Transverse colon (tissue), 4 donors: Measurements from ENCODE around the gene FANCE. TPM values are rescaled to one million over a fixed set of nuclear protein-coding genes. Genes with fewer than 3 reads are reported as not detected.
"Not testable (repeated sequence)": the region's sequence is repeated elsewhere in the genome, so short reads cannot be mapped to it uniquely, and the experiment has no call there.

Source experiments
- DNase-seq: peaks from one replicate; pipeline ENCODE4 v3.0.0-alpha.2; 2019
- H3K27ac ChIP-seq, 4 donors: fragments of 200-600 bp; sonication (generic); 2 replicates each; pipeline ENCODE4 v1.5.1; 2016 to 2018; ENCODE audit warnings: inconsistent platforms in 4 of 4
- H3K27me3 ChIP-seq: fragments of 200-600 bp; sonication (generic); 2 replicates; pipeline ENCODE4 v1.5.1; 2017; ENCODE audit warnings: inconsistent platforms
- H3K36me3 ChIP-seq, 4 donors: fragments of 200-600 bp; sonication (generic); 2 replicates each; pipeline ENCODE4 v1.5.1; 2017 to 2019; ENCODE audit warnings: inconsistent platforms in 4 of 4
- H3K4me1 ChIP-seq, 4 donors: fragments of 200-600 bp; sonication (generic); 2 replicates each; pipeline ENCODE4 v1.5.1; 2017 to 2020; ENCODE audit warnings: inconsistent platforms in 4 of 4
- H3K4me3 ChIP-seq, 4 donors: fragments of 200-600 bp; sonication (generic); 1 replicate in 1 of 4; 2 replicates in 3 of 4; pipeline versions ENCODE4 v1.5.1 to v1.6.1; 2017 to 2019; ENCODE audit warnings: inconsistent platforms in 4 of 4
- H3K9me3 ChIP-seq, 2 donors: fragments of 200-600 bp; sonication (generic); 2 replicates each; pipeline ENCODE4 v1.5.1; 2017 to 2019; ENCODE audit warnings: inconsistent platforms in 2 of 2
- EP300 ChIP-seq: sonication (generic); formaldehyde crosslinking; IDR thresholded peaks from one replicate; pipeline ENCODE4 v1.6.1; 2017; ENCODE audit warnings: antibody characterized with exemption, low read depth
- POLR2A ChIP-seq: fragments of 450-650 bp; IDR thresholded peaks from one replicate; pipeline ENCODE4 v1.6.1; 2016; ENCODE audit warnings: antibody characterized with exemption, mild to moderate bottlenecking, moderate library complexity
- POLR2AphosphoS5 ChIP-seq, 3 donors: sonication (generic); formaldehyde crosslinking; IDR thresholded peaks; one replicate each; pipeline ENCODE4 v1.6.1; 2016; ENCODE audit warnings: antibody characterized with exemption in 3 of 3
- WGBS, 2 donors: methylation state at CpG; one replicate each; pipeline ENCODE4 v1.1.5; 2018; ENCODE audit warnings: low coverage in 1 of 2; 5-methylcytosine and 5-hydroxymethylcytosine counted together
- in situ Hi-C, 4 donors: fragments of 200-750 bp; cut with MboI; loops; one replicate each; pipeline versions ENCODE4 v1.15.0 to v1.15.1; 2017; ENCODE audit warnings: low sequenced_read_pairs in 3 of 4, low pct_ligation_motif_present in 1 of 4, low pct_unique_long_range_greater_than_20kb in 1 of 4
- intact Hi-C: fragments of 100-400 bp; cut with DNase I; formaldehyde crosslinking; loops from one replicate; pipeline ENCODE4 v1.15.1; 2023; ENCODE audit warnings: low total_unique reads
- total RNA-seq, 4 donors: library from RNA; depleted of rRNA; stranded (reverse); fragments of >200 nt; gene quantifications; one replicate each; pipeline ENCODE4 v1.1.0, GENCODE V29; 2016
- TF ChIP-seq, protein P1 (sequence below), 5 experiments: fragments of 200-600 bp in 3 of 5; fragments of 450-650 bp in 2 of 5; sonication (generic) in 3 of 5; IDR thresholded peaks; 1 replicate in 2 of 5; 2 replicates in 3 of 5; pipeline ENCODE4 v1.5.1; 2016 to 2017; ENCODE audit warnings: antibody characterized with exemption in 5 of 5, inconsistent platforms in 3 of 5, mild to moderate bottlenecking in 2 of 5, moderate library complexity in 1 of 5

FANCE gene
- total RNA-seq, 4 donors from 2014 or later = 0.75 to 30.8 (median 3.8) TPM

DNA sequence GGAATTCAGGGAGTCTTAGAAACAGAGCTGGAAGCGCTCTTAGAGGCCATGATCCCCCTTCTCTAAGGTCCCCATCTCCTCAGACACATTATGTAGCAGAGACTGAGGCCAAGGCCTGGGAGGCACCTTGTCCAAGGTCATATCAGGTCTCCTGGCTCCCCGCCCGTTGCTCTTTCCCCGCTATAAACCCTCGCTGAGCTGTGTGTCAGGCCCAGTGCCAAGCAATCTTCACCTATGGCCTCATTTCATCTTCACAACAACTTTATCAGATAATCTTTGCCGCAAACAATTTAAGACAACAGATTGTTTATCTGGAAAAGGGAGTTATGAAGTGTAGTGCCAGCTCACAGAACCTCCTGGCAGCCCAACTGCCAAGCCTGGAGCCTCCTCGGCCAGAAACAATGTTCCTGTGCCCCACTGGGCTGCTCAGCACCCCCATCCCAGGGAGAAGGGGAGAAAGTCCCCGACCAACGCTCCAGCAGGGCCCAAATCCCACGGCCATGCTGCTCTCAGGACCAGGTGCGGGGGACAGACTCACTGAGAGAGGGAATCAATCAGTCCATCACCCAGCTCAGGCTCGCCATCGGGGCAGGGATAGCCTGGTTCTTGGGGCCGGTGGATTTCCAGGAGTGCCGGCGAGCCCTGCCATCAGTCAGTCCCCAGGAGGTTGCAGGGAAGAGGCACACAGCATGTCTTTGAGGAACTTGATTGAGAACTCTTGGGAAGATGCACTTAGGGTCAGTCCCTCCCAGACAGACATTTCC, 16.9 kb upstream of the FANCE start:
- intact Hi-C loops (no loop called here), in situ Hi-C loops (loop anchor here in 1 of 4 donors (25.0 kb wide), 1 partner anchor 123 kb away; no protein-coding TSS in a partner anchor)
- H3K4me1 ChIP-seq = peaks cover 8 to 47% (median 26%) of the 10 kb centered on the region in 4 donors
- TF ChIP-seq POLR2AphosphoS5 (IDR thresholded peaks at IDR 0.05) = peak in 1 of 3 donors; percentile 64
- no peak for TF ChIP-seq EP300
- 48 to 61% methylated on average over 4 to 16 of the region's 16 CpGs for WGBS, 2 donors
- H3K4me3 ChIP-seq = no peak overlapping the region
- H3K27ac ChIP-seq = peak overlapping the region in 3 of 4 donors; percentile 6 to 53 (median 21)
- no peaks in the 10 kb centered on the region for H3K36me3 ChIP-seq
- no peaks in the 10 kb centered on the region for H3K27me3 ChIP-seq
- DNase-seq = peak; percentile 90
- H3K9me3 ChIP-seq = no peaks in the 10 kb centered on the region

DNA sequence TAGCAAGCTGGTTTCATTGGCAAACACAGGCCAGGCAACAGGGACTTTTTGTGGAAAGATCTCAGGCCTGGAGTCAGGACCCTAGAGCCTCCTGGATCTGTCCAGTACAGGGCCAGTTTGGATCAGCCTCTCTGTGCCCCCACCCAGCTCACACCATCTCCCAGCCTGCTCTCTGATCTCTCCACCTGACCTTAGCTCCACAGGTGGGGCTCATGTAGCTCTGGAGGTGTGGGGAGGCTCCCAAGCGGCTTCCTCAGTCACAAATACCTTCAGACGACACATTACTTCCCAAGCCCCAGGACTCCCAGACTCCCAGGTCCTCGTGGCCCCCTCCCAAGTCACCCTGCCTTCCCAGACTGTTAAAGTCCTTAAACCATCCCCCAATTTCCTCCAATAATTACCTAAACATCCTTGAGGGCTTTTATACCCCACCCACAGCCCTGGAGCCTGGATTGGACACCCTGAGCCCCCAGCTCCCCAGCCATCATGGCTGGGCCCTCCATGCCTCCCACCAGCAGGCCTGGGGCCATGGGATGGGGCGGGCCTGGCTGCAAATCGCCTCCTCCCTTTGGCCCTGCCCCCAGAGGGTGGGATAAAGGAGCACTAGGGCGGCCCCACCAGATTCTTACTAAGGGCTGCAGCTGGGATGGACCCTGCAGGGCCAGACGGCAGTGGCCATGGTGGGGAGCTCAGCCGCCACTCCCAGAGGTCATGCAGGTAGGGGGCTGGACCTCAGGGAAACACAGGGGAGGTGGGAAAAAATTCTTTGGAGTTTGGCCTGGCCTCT, 15.9 kb upstream of the FANCE start:
- intact Hi-C loops (no loop called here), in situ Hi-C loops (loop anchor here in 1 of 4 donors (25.0 kb wide), 1 partner anchor 124 kb away; no protein-coding TSS in a partner anchor)
- H3K9me3 ChIP-seq = no peaks in the 10 kb centered on the region
- no peak for DNase-seq
- H3K27ac ChIP-seq = peak overlapping the region in 1 of 4 donors; percentile 6
- peaks cover 8 to 47% (median 26%) of the 10 kb centered on the region in 4 donors for H3K4me1 ChIP-seq
- TF ChIP-seq POLR2A (no peak), EP300 (no peak), POLR2AphosphoS5 (IDR thresholded peaks at IDR 0.05) (no peak)
- TF ChIP-seq, protein P1, sequence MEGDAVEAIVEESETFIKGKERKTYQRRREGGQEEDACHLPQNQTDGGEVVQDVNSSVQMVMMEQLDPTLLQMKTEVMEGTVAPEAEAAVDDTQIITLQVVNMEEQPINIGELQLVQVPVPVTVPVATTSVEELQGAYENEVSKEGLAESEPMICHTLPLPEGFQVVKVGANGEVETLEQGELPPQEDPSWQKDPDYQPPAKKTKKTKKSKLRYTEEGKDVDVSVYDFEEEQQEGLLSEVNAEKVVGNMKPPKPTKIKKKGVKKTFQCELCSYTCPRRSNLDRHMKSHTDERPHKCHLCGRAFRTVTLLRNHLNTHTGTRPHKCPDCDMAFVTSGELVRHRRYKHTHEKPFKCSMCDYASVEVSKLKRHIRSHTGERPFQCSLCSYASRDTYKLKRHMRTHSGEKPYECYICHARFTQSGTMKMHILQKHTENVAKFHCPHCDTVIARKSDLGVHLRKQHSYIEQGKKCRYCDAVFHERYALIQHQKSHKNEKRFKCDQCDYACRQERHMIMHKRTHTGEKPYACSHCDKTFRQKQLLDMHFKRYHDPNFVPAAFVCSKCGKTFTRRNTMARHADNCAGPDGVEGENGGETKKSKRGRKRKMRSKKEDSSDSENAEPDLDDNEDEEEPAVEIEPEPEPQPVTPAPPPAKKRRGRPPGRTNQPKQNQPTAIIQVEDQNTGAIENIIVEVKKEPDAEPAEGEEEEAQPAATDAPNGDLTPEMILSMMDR (IDR thresholded peaks at IDR 0.05) = no peak
- H3K4me3 ChIP-seq = no peak overlapping the region
- no peaks in the 10 kb centered on the region for H3K27me3 ChIP-seq
- WGBS, 2 donors = 48 to 74% methylated on average over 2 to 8 of the region's 8 CpGs
- no peaks in the 10 kb centered on the region for H3K36me3 ChIP-seq

DNA sequence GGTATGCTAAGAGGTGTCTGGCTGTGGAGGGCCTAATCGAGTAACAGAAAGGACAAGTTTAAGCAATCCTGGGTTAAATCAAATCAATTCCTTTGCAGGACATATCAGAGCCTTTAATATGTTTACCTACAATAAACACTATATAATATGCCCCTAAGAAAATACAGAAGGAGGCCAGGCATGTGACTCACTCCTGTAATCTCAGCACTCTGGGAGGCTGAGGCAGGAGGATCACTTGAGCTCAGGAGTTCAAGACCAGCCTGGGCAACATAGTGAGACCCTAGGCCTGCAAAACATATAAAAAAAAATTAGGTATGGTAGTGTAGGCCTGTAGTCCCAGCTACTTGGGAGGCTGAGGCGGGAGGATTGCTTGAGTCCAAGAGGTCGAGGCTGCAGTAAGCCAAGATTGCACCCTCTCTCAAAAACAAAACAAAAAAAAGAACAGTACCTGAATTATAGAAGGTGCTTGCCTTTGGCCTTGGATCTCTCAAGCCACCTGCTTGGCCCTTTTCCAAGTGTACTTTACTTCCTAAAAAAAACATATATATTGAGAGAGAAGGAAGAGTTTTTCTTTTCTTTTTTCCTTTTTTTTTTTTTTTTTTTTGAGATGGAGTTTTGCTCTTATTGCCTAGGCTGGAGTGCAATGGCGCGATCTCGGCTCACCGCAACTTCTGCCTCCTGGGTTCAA, 13.6 kb upstream of the FANCE start:
- peaks cover 8 to 32% (median 20%) of the 10 kb centered on the region in 4 donors for H3K4me1 ChIP-seq
- DNase-seq, H3K36me3 ChIP-seq, H3K4me3 ChIP-seq, intact Hi-C loops, H3K27me3 ChIP-seq, H3K27ac ChIP-seq, H3K9me3 ChIP-seq: not testable (repeated sequence)
- 65 to 83% methylated on average over 2 to 7 of the region's 7 CpGs for WGBS, 2 donors
- in situ Hi-C loops = loop anchor here in 1 of 4 donors (25.0 kb wide), 1 partner anchor 126 kb away; no protein-coding TSS in a partner anchor

DNA sequence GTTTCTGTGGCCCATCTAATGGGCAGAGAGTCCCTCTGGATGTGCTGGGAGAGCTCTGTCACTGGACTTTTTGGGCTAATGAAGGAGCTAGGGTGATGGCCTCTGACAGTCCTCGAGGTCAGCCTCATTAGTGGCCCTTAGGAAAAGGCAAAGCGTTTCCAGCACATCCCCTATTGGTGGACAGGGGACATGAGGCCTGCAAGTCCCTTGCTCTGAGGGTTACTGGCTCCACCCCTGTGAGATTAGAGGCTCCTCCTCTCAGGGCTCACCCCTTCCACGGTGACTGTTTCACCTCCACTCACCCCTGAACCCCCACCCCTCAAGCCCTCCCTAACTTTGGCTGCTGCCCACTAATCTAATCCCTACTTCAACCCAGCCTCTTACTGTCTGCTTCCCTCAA, 12.8 kb upstream of the FANCE start:
- no peak overlapping the region for H3K27ac ChIP-seq
- 14 to 41% methylated on average over 1 to 3 of the region's 3 CpGs for WGBS, 2 donors
- peaks cover 8 to 28% (median 18%) of the 10 kb centered on the region in 4 donors for H3K4me1 ChIP-seq
- intact Hi-C loops = no loop called here
- H3K27me3 ChIP-seq = no peaks in the 10 kb centered on the region
- no peak overlapping the region for H3K4me3 ChIP-seq
- H3K36me3 ChIP-seq = no peaks in the 10 kb centered on the region
- no peaks in the 10 kb centered on the region for H3K9me3 ChIP-seq
- in situ Hi-C loops = loop anchor here in 1 of 4 donors (25.0 kb wide), 1 partner anchor 127 kb away; no protein-coding TSS in a partner anchor
- DNase-seq = no peak
- TF ChIP-seq POLR2AphosphoS5 (IDR thresholded peaks at IDR 0.05) = no peak
- TF ChIP-seq EP300 = no peak
- TF ChIP-seq POLR2A = no peak
- TF ChIP-seq, protein P1 (IDR thresholded peaks at IDR 0.05) = no peak
